G401 (cell line): ENCODE results near the gene MBNL1. TPM values are rescaled to one million over a fixed set of nuclear protein-coding genes. Genes with fewer than 3 reads are reported as not detected.

ENCODE experiments used
- DNase-seq: peaks from one replicate; pipeline ENCODE4 v3.0.0-alpha.2; 2015; ENCODE audit warnings: low spot score
- in situ Hi-C: cut with HindIII; loops from 2 replicates; pipeline ENCODE4 v1.10.0; 2016; ENCODE audit warnings: low sequenced_read_pairs, mixed read lengths
- total RNA-seq: library from RNA; depleted of rRNA; stranded (reverse); fragments of >200 nt; shearing (Covaris generic); gene quantifications from 2 replicates; pipeline ENCODE4 v1.2.3, GENCODE V29; 2014

Gene MBNL1
- total RNA-seq, 1 experiment from 2014 or later = 61.2 TPM

GRCh38 chr3:152309535-152310307 is 41.0 kb downstream of the MBNL1 start:
- no peak for DNase-seq
- in situ Hi-C loops = loop anchor here (5.0 kb wide), 1 partner anchor 102 kb away; no protein-coding TSS in a partner anchor

DNA sequence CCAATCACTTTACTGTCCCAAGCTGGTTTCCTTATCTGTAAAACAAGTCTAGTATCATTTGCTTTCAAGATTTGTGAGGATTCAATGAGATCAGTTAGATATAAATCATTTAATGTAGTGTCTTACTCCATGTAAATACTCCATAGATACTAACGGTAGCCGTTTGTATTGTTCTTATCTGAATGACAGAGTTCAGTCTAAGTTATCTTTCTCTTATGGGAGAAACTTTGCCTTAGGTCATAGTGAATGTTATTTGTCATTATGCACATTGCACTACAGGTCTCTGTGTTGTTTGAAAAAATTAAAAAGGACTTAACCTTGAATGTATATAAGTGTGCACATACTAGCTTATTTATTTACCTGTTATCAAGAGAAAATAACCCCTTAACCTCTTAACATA is 44.7 kb downstream of the MBNL1 start:
- in situ Hi-C loops = no loop called here
- no peak for DNase-seq

DNA sequence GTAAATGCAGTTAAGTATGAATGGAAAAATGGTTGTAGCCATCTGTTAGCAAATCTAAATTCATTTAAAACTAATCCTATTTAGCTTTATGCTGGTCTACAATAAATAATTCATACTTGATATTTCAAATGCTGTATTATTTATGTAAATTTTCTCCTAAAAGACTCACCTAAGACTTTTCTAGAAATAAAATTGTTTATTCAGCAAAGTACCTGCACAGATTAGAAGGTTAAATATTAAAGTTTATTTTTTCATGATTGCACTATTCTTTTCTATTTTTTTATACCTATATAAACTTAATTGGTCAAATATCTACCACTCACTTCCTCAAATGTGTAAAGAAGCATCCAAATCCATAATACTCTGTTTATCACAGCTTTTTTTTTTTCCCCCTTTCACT is 45.2 kb downstream of the MBNL1 start:
- no peak for DNase-seq
- in situ Hi-C loops = no loop called here

- DNase-seq = no peak
- in situ Hi-C loops = no loop called here
Measured at GRCh38 chr3:152314677-152315353, 46.1 kb downstream of the MBNL1 start.

DNA sequence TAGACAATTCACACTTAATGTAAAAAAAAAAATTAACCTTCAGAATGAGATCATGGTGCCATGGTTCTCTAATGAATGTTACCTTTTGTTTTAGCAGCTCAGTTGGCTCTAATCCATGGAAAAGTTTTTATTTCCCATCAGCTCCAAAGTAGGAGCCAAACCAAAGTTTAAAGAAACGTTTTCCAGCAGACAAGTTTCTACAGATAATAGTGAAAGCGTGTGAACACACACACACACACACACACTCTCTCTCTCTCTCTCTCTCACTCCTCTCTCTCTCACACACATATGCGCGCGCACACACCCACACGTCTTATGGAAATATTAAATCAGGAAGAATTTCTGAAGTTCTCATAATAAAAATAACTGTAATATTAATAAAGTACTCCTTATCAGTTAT is 46.9 kb downstream of the MBNL1 start:
- in situ Hi-C loops = no loop called here

GRCh38 chr3:152316318-152316717 is 47.6 kb downstream of the MBNL1 start:
- in situ Hi-C loops = no loop called here
- DNase-seq = no peak

More for the DNA sequence above, 46.9 kb downstream of the MBNL1 start:
- DNase-seq = no peak

DNA sequence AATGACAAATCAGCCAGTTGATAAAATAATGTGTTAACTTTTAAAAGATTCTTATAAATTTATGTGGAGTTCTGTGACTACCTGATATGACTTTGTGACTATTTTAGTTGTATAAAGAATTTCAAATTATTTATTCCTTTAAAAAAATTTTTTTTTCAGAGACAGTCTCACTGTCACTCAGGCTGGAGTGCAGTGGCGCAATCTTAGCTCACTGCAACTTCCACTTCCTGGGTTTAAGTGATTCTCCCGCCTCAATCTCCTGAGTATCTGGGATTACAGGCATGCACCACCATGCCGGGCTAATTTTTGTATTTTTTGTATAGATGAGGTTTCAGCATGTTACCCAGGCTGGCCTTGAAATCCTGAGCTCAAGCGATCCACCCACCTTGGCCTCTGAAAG is 48.5 kb downstream of the MBNL1 start:
- DNase-seq = no peak
- in situ Hi-C loops = no loop called here

DNA sequence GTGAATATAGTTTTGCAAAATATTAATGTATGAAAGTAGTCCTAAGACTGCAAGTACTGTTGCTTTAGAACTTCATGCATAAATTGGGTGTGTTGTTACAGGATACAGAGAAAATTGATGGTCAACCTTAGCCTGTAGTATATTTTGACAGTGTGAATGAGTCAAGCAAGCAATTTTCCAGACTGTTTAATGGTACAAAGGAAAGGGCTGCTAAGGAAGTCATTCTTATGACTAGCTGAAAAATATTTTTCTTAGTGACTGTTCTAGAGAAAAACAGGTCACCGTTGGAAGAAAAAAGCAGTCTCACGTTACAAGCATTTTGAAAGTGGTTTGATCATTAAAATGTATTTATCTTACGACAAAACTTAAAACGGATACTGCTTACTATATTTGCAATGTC is 49.2 kb downstream of the MBNL1 start:
- in situ Hi-C loops = no loop called here
- DNase-seq = peak; percentile 31

DNA sequence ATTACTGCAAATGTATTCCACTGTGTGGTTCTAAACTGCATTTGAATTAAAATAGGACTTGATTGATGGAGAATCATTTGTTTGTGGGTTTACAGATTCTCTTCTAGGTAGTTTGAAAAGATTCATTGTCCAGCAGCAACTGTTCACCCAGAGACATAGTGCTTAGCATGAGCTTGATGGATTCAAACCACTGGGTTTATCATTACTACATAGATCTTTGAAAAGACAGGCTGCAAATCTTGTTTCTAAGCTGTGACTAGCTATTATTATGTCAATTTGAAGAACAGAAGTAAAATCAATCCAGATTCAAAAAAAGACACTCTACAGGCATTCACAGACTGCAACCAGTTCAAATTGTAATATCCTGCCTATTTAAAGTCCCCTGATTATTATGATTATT is 49.8 kb downstream of the MBNL1 start:
- in situ Hi-C loops = no loop called here
- peak; percentile 34 for DNase-seq

DNA sequence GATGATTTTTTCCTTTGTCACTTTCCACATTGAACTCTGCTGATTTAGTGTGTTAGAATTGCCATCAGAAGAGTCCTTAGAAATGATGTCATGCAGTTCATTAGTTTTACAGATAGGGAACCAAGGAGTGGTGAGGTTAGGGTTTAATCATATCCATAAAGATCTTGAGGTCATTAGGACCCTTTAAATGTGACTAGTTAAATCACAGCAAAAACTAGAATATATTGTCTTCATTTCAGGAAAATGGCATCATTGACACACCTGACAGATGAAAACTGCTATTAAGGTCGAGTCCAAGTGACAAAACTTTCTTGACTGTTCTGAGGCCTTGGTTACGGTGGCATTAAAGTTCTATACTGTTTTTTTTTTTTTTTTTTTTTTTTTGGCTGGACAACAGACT is 50.5 kb downstream of the MBNL1 start:
- DNase-seq = peak; percentile 22
- in situ Hi-C loops = no loop called here

GRCh38 chr3:152319831-152320617 is 51.3 kb downstream of the MBNL1 start:
- in situ Hi-C loops = no loop called here
- peak; percentile 45 for DNase-seq

DNA sequence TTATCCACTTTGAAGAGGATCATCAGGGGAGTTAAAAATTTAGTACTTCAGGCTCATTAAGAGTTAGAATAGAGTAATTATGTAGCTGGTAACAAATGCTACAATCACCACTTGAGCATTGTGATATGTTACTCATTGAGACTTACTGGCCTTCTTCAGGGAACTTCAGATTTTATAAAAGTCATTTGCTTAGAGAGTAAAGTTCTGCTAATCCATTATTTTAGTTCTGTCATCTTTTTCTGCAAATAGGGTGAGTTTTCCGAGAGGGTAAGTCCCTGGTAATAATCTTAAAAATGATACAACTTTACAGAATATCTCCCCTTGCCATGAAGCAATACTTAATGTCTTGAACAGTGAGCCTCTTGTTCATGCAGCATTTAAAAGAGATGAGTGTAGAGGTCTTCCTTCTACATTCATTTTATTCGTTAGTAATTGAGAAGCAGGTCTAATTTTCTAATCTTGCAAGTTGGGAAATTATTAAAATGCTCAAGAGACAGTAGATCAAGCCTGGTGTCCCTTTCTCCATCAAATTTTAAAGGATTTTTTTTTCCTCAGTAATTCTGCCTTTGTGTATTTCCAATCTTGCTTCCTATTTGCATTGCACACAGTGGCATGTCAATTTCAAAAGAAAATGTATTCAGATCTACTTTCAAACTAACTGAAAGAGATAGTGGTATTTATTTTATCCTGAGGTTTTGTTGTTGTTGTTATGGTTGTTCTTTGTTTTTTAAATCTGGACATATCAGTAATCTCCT is 52.6 kb downstream of the MBNL1 start:
- peak; percentile 48 for DNase-seq
- in situ Hi-C loops = no loop called here

GRCh38 chr3:152321955-152322377 is 53.2 kb downstream of the MBNL1 start:
- peak; percentile 55 for DNase-seq
- in situ Hi-C loops = no loop called here

GRCh38 chr3:152322756-152323155 is 54.0 kb downstream of the MBNL1 start:
- DNase-seq = peak; percentile 67
- in situ Hi-C loops = no loop called here

GRCh38 chr3:152323834-152324233 is 55.1 kb downstream of the MBNL1 start:
- in situ Hi-C loops = no loop called here
- no peak for DNase-seq

- in situ Hi-C loops = no loop called here
- DNase-seq = no peak
Measured at GRCh38 chr3:152325136-152325535, 56.4 kb downstream of the MBNL1 start.

DNA sequence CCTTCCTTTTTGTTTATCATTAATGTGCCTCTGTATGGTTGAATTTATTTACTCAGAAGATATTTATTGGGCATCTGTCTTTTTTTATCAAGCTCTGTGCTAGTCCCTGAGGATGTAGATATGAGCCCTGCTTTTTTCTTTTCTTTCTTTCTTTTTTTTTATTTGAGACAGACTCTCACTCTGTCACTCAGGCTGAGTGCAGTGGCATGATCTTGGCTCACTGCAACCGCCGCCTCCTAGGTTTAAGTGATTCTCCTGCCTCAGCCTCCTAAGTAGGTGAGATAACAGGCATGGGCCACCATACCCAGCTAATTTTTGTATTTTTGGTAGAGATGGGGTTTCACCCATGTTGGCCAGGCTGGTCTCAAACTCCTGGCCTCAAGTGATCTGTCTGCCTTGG is 58.5 kb downstream of the MBNL1 start:
- in situ Hi-C loops = no loop called here
- DNase-seq = no peak

GRCh38 chr3:152328841-152329240 is 60.1 kb downstream of the MBNL1 start:
- no peak for DNase-seq

DNA sequence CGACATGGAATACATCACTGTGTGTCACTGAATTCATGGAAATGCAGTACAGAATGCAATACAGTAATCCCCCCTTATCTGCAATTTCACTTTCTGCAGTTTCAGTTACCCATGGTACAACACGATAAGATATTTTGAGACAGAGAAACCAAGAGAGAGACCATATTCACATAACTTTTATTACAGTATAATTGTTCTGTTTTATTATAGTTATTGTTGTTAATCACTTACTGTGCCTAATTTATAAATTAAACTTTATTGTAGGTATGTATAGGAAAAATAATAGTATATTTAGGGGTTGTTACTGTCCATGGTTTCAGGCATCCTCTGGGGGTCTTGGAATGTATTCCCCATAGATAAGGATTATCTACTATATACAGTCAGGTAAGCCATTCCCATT is 61.8 kb downstream of the MBNL1 start:
- no peak for DNase-seq
- in situ Hi-C loops = no loop called here

More at GRCh38 chr3:152328841-152329240, 60.1 kb downstream of the MBNL1 start:
- in situ Hi-C loops = no loop called here
